Measurements from ENCODE around the gene COL1A2. TPM values are rescaled to one million over a fixed set of nuclear protein-coding genes. Genes with fewer than 3 reads are reported as not detected.
A peak's percentile ranks its signal among the peaks of the same experiment; 100 is the strongest.

Gene COL1A2
- total and polyA plus RNA-seq, 7 donors = 10.8 to 85.0 (median 24.5) TPM

GRCh38 chr7:94391726-94392392 is 2.8 kb upstream of the COL1A2 start:
- H3K9me3 ChIP-seq = no peaks in the 10 kb centered on the region
- no peaks in the 10 kb centered on the region for H3K36me3 ChIP-seq (ENCODE audit: insufficient read depth in 1 of 2, low read depth in 1 of 2)
- H3K27ac ChIP-seq = peak overlapping the region; percentile 41
- no peak for TF ChIP-seq CTCF (IDR thresholded peaks at IDR 0.05)
- intact Hi-C loops (cut with DNase I) = loop anchor here in 1 of 2 donors (10.0 kb wide), 1 partner anchor 97 kb away; no protein-coding TSS in a partner anchor
- H3K4me3 ChIP-seq = no peak overlapping the region
- WGBS, 3 donors = 18 to 38% (median 25%) methylated on average over 4 of the region's 4 CpGs
- no peaks in the 10 kb centered on the region for H3K4me1 ChIP-seq
- DNase-seq = no peak
- no peak for ATAC-seq
- H3K27me3 ChIP-seq (ENCODE audit: insufficient read depth in 3 of 3, low read length in 2 of 3) = peaks cover 0 to 8% (median 8%) of the 10 kb centered on the region in 3 donors

- TF ChIP-seq CTCF (IDR thresholded peaks at IDR 0.05) = no peak
- 28 to 52% (median 45%) methylated on average over 1 of the region's 1 CpG for WGBS, 3 donors
- intact Hi-C loops (cut with DNase I) = loop anchor here in 1 of 2 donors (10.0 kb wide), 1 partner anchor 98 kb away; no protein-coding TSS in a partner anchor
- H3K27me3 ChIP-seq (ENCODE audit: insufficient read depth in 3 of 3, low read length in 2 of 3) = peaks cover 0 to 10% (median 8%) of the 10 kb centered on the region in 3 donors
- no peaks in the 10 kb centered on the region for H3K9me3 ChIP-seq
- H3K4me1 ChIP-seq = no peaks in the 10 kb centered on the region
- peak overlapping the region; percentile 41 for H3K27ac ChIP-seq
- no peak for DNase-seq
- no peak for ATAC-seq
- H3K4me3 ChIP-seq = no peak overlapping the region
- H3K36me3 ChIP-seq (ENCODE audit: insufficient read depth in 1 of 2, low read depth in 1 of 2) = no peaks in the 10 kb centered on the region
These were observed 2.3 kb upstream of the COL1A2 start for GRCh38 chr7:94392393-94392786.

- Histone ChIP-seq H3K27me3 (ENCODE audit: insufficient read depth in 3 of 3, low read length in 2 of 3) (peaks cover 0 to 10% (median 8%) of the 10 kb centered on the region in 3 donors), H3K9me3 (no peaks in the 10 kb centered on the region), H3K4me3 (peak overlapping the region; percentile 56), H3K4me1 (no peaks in the 10 kb centered on the region), H3K27ac (peak overlapping the region; percentile 60), H3K36me3 (ENCODE audit: insufficient read depth in 1 of 2, low read depth in 1 of 2) (no peaks in the 10 kb centered on the region)
- 47 to 61% (median 58%) methylated on average over 20 to 24 of the region's 24 CpGs for WGBS, 3 donors
- peak in 1 of 4 donors; percentile 33 for ATAC-seq
- no peak for TF ChIP-seq CTCF (IDR thresholded peaks at IDR 0.05)
- intact Hi-C loops (cut with DNase I) = loop anchor here in 1 of 2 donors (10.0 kb wide), 1 partner anchor 99 kb away; no protein-coding TSS in a partner anchor
- peak in 1 of 2 donors; percentile 61 for DNase-seq
These were observed 1.2 kb upstream of the COL1A2 start for GRCh38 chr7:94393246-94394108.

- H3K27me3 ChIP-seq (ENCODE audit: insufficient read depth in 3 of 3, low read length in 2 of 3) = peaks cover 0 to 10% (median 8%) of the 10 kb centered on the region in 3 donors
- DNase-seq (peak; percentile 27 to 58), ATAC-seq (peak in 2 of 4 donors; percentile 13 to 16)
- H3K4me1 ChIP-seq = no peaks in the 10 kb centered on the region
- no peaks in the 10 kb centered on the region for H3K9me3 ChIP-seq
- no peaks in the 10 kb centered on the region for H3K36me3 ChIP-seq (ENCODE audit: insufficient read depth in 1 of 2, low read depth in 1 of 2)
- H3K4me3 ChIP-seq = peak overlapping the region; percentile 56
- no peak for TF ChIP-seq CTCF (IDR thresholded peaks at IDR 0.05)
- intact Hi-C loops (cut with DNase I) = loop anchor here in 1 of 2 donors (10.0 kb wide), 1 partner anchor 99 kb away; no protein-coding TSS in a partner anchor
- peak overlapping the region; percentile 60 for H3K27ac ChIP-seq
- WGBS, 3 donors = 9 to 15% (median 10%) methylated on average over 13 to 19 of the region's 19 CpGs
These were observed 622 bp upstream of the COL1A2 start for GRCh38 chr7:94394109-94394436.
